Measurements from ENCODE around the gene PCCA.
"Not testable (repeated sequence)": the region's sequence is repeated elsewhere in the genome, so short reads cannot be mapped to it uniquely, and the experiment has no call there.

PCCA gene

GRCh38 chr13:100146534-100146933 is 57.6 kb downstream of the PCCA start:
- DNase-seq: no peak

GRCh38 chr13:100147825-100148224 is 58.9 kb downstream of the PCCA start:
- DNase-seq: no peak

DNA sequence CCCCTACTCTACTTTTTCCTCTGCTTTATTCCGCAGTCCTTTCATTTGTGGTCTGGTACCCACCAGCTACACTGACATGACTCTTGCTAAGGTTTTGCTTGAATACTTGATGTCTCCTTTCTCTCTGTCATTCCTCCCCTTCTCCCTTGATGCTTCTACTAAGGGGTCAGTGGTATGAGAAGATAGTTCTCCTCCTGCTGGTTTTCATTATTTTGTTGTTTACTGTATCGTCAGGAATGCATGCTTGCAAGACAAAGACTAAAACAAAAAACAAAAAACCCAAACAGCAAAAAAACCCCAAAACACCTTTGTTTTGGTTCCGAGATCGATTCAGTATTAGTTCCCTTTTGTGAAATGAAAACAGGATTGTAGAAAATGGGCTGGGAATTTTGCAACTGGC is 59.5 kb downstream of the PCCA start:
- DNase-seq: no peak

GRCh38 chr13:100149389-100149788 is 60.5 kb downstream of the PCCA start:
- DNase-seq: no peak

DNA sequence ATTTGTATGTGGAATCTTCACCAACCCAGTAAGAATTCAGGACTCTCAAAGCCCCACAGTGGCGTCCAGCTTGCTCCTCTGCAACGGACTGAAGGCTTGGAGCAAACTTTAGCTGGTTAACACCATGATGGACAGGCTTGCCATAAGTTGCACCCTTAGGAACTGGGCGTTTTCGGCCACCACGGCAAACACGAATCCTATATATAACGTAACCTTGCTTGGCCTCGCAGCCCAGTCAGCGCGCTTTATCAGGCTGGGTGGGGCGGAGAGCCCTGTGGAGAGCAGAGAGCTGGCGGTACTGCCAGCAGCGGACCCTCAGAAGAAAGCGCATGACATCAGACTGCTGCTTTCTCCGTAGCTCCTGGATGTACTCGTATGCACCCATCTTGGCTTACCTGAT is 61.8 kb downstream of the PCCA start:
- not testable (repeated sequence) for DNase-seq

DNA sequence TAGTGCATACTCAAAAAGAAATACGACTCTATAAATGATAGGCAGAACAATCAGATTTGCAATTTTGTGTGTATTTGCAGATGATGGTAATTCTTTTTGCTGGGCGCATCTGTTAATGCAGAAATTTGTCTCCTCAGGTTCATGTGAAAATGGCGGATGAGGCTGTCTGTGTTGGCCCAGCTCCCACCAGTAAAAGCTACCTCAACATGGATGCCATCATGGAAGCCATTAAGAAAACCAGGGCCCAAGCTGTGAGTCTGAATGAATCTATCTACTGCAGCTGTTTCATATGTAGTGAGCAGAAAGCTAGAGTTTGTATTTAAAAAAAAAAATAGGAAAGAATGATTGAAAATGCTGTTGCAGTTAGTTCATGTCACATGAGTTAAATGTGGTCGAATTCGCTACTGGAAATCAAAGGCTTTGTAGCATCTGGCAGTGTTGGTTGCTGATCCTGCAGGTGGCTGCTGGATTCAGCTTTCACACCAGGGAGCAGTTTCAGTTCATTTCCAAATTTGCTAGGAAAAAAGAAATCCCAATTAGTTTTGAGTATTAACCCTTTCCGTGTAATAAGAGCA is 66.0 kb downstream of the PCCA start:
- no peak for DNase-seq

- DNase-seq: no peak
Observed at GRCh38 chr13:100156788-100157187, 67.9 kb downstream of the PCCA start.

GRCh38 chr13:100158569-100158968 is 69.7 kb downstream of the PCCA start:
- DNase-seq: no peak

GRCh38 chr13:100159584-100159983 is 70.7 kb downstream of the PCCA start:
- DNase-seq: no peak

GRCh38 chr13:100160450-100160849 is 71.6 kb downstream of the PCCA start:
- no peak for DNase-seq

- no peak for DNase-seq
Observed at GRCh38 chr13:100163375-100163774, 74.5 kb downstream of the PCCA start.

DNA sequence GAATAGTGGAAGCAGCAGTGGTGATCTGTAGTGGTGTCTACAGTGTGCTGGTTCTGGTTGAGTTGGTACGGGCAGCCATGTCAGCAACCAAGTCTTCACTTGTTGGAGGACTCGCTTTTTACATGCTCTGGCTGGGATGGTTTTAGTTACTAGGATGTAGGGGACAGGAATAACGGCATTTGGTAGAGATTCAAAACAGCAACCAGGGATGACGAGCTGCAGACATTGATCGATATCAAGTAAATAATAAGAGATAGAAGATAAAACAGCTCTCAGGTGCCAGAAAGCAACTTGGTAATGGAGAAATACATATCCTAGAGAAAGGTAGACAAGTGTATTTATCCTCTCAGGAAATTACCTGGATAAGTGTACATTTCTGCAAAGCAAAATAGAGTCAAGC is 84.3 kb downstream of the PCCA start:
- no peak for DNase-seq

GRCh38 chr13:100174455-100174854 is 85.6 kb downstream of the PCCA start:
- DNase-seq: not testable (repeated sequence)

- no peak for DNase-seq
Observed at GRCh38 chr13:100175078-100175802, 86.3 kb downstream of the PCCA start.

DNA sequence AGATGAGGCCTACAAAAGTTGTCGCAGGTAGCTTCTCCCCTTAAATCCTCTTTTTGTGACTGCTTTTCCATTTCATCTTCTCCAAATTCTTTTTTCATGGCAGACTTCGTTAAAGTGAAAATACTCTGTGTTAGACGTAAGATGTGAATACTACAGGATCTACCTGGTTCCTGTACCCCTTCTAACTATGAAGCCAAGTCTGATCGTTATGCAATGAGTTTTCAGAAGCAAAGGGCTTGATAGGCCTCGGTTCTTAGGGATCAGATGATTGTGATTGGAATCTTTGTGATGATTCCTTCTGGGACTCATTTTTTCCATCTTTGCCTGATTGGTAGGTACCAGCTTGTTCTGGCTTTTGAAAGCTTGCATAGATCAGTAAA is 86.9 kb downstream of the PCCA start:
- no peak for DNase-seq

DNA sequence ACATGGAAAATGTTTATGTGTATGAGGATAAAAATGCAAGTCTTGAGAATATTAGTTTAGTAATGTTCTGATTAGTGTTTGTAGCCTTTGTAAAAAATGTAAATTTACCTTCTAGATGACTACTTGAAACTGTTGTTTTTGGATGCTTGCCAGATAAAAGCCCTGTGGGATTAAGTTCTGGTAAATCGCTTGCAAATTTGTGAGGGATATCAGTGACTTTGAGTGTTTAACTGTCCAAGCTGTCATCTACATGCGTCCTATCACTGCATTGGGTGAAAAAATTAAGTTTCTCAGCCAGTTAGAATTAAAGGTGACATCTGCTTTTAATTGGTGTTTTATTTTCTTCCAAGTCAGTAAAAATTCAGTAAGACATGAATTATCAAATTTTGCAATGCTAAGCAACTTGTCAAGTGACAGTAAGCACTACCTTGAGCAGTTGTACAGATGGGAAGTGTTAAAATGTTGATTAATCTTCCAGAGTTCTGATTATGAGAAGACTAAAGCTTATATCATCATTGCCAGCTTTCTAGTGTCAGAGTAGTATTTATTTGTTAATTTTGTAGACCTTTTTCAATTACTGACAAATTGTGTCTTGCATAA is 88.0 kb downstream of the PCCA start:
- no peak for DNase-seq

- DNase-seq: no peak
Observed at GRCh38 chr13:100178309-100178708, 89.4 kb downstream of the PCCA start.

DNA sequence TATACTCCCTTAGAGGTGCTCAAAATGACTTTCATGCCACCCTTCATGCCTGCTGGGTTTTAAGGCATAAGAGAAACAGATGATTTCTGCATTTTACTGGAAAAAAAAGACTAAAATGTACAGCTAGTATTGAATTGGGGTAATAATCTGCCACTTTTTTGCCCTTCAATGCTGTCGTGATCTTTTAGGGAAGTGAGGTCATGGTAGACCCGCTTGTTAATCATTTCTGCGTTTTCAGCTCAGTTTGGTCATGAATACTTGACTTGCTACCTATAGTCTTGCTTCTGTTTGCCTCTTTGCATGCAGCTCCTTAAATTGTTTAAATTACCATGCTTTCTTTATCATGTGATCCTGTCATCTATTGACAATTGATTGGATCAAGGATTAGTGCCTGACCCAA is 90.4 kb downstream of the PCCA start:
- no peak for DNase-seq

GRCh38 chr13:100182900-100183490 is 94.1 kb downstream of the PCCA start:
- DNase-seq: no peak

- no peak for DNase-seq
Observed at GRCh38 chr13:100184095-100184494, 95.2 kb downstream of the PCCA start.

DNA sequence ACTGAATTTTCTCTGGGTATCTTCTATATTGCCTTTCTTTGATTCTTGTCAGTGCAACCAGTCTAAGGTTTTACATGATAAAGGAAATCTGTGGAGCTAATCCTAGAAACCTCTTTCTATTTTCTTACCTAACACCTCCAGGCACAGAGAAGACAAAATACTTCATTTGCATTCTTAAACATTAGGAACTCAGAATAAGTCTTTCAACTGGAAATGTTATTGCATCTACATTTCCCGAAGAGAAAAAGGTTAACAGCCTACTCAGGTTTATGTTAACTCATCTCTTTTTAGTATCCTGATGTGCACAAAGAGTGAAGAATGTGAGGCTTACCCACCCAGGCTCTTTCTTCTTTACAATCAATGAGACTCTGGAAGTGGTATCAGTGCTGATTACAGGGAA is 106.7 kb downstream of the PCCA start:
- DNase-seq: no peak

- DNase-seq: no peak
Observed at GRCh38 chr13:100196375-100196774, 107.5 kb downstream of the PCCA start.

- no peak for DNase-seq
Observed at GRCh38 chr13:100197116-100197515, 108.2 kb downstream of the PCCA start.

Measured in NCI-H187 (cell line).